PC-9 (cell line): ENCODE results near the gene NPS.

Experiments
- EZH2 ChIP-seq: fragments of 200-600 bp; sonication (generic); IDR thresholded peaks from 2 replicates; pipeline ENCODE4 v1.8.0; 2017; ENCODE audit warnings: antibody characterized with exemption, low read depth
- TF ChIP-seq, protein P1 (sequence below): fragments of 200-600 bp; sonication (generic); conservative IDR thresholded peaks from 2 replicates; pipeline ENCODE4 v1.6.1; 2017; ENCODE audit warnings: mixed run types, antibody characterized with exemption, mild to moderate bottlenecking, moderate library complexity

GRCh38 chr10:127525686-127526085 lies 23.4 kb upstream of the NPS start:
- TF ChIP-seq, protein P1, sequence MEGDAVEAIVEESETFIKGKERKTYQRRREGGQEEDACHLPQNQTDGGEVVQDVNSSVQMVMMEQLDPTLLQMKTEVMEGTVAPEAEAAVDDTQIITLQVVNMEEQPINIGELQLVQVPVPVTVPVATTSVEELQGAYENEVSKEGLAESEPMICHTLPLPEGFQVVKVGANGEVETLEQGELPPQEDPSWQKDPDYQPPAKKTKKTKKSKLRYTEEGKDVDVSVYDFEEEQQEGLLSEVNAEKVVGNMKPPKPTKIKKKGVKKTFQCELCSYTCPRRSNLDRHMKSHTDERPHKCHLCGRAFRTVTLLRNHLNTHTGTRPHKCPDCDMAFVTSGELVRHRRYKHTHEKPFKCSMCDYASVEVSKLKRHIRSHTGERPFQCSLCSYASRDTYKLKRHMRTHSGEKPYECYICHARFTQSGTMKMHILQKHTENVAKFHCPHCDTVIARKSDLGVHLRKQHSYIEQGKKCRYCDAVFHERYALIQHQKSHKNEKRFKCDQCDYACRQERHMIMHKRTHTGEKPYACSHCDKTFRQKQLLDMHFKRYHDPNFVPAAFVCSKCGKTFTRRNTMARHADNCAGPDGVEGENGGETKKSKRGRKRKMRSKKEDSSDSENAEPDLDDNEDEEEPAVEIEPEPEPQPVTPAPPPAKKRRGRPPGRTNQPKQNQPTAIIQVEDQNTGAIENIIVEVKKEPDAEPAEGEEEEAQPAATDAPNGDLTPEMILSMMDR = no peak
- TF ChIP-seq EZH2 = no peak
